Muscle of arm (tissue), 12 donors: ENCODE measurements around the gene GRM8. TPM values are rescaled to one million over a fixed set of nuclear protein-coding genes. Genes with fewer than 3 reads are reported as not detected.

Source experiments
- DNase-seq: peaks from one replicate; pipeline ENCODE4 v3.0.0-alpha.2; 2013
- polyA plus RNA-seq, 12 donors: library from polyadenylated mRNA; unstranded; fragments of 120-200 nt; gene quantifications; one replicate each; pipeline ENCODE4 v1.2.1, GENCODE V29; 2013; ENCODE audit not compliant: insufficient read length in 12 of 12

Gene GRM8
- polyA plus RNA-seq, 12 donors: 0.09 to 2.0 (median 0.33) TPM; not detected in 4

DNA sequence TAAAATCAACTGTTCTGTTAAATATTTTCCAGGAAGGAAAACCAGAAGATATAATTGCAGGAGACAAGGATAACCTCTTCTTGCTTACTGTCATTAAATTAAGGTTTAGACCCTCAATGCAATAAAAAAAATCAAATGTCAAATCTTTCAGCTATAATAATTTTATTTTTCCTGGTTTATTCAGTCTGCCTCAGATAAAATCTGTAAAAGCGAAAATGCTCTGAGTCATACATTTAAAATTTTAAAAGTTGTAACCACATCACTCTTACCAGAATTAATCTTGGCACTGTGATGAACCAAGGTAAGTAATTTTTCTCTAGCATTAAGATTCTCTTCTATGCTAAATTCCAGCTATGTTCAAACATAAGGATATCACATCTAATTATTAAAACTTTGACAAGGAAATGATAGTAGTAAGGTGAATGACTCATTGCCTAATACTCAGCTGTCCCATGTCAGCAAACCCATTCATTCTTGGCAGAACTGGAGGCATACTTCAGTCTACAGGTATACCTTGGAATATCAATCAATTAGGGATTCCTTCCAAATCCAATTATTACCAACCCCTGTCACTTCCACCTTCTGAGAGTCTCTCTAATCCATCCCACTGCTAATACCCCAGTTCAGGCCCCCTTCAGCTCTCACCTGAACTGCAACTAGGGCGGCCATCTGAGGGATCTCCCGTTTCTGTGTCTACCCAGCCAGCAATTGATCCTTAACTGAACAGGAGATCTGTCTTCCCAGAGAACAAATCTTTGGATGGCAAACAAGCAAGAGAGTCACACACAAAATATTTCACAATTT, 434.1 kb downstream of the GRM8 start:
- no peak for DNase-seq

DNA sequence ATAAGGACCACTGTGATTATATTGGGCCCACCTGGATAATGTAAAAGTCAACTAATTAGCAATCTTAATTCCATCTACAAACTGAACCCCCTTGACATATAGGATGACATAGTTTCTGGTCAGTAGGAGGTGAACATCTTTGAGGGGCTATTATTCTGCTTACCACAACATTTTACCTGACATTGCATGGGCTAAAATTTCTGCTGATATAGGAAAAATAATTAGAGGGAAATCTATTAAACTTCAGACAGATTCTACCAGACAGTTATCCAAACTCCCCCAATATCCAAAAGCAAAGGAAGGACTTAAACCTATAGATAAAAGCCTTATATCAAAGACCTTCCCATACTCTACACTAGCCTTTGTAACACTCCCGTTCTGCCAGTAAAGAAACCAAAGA, 443.6 kb downstream of the GRM8 start:
- no peak for DNase-seq

DNA sequence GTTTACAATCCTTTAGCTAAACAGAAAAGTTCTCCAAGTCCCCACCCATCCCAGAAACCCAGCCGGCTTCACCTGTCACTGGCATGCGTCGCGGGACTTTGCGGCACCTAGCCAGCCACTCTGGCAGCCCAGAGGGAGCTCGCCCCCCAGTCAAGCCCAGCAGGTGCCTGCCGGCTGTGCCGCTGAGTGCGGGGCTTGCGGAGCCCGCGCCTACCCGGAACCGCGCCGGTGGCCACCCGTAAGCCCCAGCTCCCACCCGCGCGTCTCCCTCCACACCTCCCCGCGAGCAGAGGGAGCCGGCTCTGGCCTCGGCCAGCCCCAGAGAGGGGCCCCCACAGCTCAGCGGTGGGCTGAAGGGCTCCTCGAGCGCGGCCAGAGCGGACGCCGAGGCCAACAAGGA, 446.1 kb downstream of the GRM8 start:
- DNase-seq: no peak

DNA sequence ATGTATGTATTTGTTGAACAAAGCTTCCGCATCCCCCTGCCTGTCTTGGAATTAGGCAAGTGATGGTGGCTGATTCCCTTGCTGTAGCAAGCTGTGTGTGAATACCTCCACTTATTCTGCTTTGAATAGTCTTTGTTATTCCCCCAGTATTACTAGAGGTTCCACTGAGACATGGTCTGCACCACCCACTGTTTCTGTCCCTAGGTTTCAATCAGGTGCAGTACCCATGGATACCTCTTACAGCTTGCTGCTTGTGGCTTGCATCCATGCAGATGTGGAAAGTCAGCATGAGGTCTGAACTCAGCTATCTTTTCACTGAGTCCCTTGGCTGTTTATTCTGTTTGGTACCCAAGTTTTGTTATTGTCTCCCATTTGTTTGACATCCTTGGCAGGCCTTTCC, 447.4 kb downstream of the GRM8 start:
- DNase-seq: no peak

DNA sequence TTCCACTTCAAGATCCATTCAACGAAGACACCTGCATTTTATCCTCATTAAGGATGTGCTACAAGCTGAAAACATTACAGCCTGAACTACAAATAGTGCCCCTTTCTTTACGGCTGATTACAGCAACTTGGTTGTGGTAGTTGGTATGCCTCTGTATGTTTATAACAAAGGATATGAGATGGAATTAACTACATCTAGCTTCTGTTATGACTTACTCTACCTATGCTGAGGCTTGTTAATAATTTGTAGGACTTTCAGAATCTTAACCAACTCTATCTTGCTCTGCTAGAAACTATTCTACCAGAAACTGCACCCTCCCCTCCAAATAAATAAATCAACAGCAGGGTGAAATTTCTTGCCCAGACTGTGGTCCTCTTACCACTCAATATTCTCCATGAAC, 448.1 kb downstream of the GRM8 start:
- DNase-seq: no peak

DNA sequence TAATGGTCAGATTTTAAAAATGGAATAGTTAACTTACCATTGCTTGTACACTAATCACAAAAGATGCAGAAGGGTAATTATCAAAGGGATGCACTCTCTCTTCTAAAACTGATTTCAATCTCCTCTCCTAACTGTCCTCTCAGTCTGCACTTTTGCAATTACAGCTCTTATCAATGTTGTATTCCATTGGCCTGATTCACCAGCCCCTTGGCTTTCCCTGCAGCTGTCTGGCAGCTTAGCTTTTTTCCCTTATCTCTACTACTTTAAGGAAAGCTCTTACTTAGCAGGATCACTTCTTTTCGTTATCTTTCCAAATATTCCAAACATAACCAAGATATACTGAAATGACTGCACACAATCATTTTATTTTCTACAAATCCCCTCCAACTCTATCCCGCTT, 448.8 kb downstream of the GRM8 start:
- no peak for DNase-seq

DNA sequence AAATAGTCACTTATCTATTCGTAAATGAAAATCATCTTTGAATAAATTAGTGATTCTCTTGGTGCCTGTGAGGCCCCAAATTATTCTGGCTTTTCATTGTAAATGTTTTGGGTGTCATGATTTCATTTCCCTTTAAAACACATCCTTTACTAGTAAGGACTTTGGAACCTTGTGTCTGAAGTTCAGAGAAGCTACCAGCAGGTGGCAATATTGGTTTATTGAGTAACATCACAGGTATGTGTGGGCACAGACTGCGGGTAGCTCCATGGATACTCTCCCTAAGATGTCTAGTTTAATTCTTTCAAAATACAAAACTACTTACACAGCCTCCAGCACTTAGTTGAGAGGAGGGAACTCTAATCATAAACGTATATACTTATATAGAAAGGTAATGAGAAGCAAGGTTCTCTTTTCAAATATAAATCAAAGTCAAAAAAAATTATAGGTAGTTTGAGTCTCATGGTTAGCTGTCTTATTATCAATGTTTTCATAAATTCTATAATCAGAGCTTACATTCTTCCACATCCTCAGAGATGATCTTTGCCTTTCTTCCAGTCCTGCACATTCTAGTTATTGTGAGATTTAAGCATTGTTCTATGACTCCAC, 449.6 kb downstream of the GRM8 start:
- DNase-seq: peak; percentile 4

DNA sequence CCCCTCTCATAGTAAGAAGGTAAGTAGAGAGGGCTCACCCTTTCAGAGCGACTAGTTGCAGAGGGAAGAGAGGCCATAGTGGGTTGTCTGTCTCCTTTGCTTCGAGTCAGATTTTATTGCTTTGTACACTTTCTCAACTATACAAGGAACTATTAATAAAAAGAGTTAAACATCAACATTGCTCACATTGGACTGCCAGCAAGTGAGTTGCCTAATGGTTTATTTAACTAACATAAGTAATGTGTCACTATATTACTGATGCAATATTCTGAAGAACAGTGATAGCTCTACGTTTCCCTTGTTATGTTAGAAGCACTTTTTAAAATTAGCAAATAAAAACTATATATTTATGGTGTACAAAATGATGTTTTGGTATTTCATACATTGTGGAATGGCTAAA, 451.0 kb downstream of the GRM8 start:
- no peak for DNase-seq

DNA sequence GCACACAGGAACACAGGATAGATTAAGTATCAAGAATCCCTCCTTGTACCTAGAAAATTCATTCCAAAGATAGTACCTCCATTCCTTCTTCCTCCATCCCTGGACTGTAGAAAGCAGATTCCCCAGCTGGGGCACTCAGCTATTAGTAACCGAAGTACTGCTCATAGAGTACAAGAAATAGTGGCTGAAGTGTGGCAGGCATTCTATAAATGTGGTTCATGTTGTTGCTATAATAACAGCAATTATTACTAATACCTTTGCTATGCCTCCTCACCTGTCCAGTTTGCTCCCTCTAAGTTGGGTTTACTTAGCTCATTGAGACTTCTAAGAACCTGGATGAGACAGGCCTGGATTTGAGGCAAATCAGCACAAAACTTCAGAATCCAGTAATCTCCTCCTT, 453.2 kb downstream of the GRM8 start:
- DNase-seq: no peak

DNA sequence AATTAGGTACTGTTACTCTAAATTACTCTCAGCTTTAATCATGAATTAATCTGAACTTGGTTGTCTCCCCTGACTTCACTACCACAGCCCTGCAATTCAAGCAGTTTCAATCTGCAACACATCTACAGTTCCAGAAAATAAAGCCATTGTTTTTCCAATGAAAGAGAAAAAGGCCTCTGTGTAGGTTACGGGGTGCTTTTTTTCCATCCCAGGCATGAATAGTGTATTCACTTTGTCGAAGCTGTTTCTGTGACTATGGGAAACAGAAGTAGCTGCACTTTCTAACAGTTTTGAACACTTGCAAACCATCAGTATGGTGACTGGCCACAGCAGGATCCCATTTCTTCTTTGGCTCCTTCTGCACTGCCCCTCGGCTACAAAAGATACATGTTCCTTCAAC, 460.2 kb downstream of the GRM8 start:
- DNase-seq: no peak

DNA sequence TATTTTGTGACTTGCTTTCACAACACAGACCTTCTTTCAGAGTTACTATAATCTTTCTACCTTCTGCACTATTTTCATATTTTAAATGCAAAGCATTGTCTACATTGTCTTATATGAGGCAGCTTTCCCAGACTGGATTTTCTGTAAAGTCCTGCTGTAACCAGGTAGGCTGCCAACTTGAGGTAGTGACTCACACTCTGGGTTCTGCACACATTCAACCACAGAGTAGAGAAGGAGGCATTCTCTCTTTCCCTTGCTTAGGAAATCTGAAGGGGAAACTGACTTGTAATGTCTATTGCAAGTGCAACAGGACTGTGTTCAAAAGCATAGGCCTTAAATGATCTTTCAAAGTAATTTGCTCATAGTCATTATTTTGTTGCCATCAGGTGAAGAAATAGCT, 461.4 kb downstream of the GRM8 start:
- no peak for DNase-seq

DNA sequence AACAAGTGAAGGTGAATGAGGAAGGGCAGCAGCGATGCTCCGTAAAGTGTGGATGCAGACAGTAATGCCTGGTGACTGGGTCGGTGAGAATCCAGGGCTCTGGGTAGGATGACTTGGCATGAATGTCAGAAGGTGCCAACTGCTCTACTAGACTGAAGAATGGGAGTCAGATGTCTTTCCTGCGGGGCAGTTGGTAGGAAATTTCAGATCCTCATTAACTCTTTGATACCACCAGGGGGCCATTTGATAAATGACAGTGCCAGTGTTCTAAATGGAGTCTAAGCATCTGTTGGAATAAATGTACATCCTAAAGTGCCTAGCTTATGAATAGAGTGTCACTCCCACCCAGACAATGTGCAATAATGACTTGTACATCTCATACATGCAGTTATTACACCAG, 462.0 kb downstream of the GRM8 start:
- no peak for DNase-seq

DNA sequence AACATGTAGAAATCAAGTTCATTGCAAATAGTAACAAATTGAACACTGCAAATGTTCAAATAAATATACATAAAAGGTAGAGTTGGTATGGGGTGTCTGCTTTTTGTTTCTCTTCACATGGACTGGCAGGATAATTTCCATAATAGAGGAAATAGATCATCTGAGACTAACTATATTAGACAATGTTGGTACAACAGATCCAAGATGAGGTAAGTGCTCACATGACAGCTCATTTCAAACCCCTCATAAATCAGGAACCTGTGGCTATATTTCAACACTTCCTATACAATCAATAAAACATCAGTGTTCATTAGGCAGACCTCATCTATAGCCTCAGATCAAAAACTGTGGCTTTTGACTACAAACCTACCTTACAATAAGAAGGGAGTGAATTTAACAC, 469.1 kb downstream of the GRM8 start:
- DNase-seq: no peak

DNA sequence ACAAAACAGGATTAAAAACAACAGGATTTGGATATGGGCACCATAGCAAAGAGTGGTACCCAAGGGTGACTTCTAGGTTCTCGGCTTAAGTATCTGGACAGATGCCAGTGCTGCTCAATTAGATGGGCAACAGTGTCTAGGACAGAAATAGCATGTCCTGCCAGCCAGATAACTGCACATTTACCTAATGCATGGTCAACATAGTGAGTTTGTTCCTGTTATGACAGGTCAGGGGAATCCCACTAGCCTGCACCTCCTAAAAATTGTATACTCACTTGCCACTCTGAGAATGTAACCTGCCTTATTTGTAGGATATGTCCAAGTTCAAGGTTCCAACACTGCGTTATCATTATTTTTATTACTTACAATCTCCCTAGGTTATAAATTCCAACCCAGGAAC, 471.7 kb downstream of the GRM8 start:
- no peak for DNase-seq

DNA sequence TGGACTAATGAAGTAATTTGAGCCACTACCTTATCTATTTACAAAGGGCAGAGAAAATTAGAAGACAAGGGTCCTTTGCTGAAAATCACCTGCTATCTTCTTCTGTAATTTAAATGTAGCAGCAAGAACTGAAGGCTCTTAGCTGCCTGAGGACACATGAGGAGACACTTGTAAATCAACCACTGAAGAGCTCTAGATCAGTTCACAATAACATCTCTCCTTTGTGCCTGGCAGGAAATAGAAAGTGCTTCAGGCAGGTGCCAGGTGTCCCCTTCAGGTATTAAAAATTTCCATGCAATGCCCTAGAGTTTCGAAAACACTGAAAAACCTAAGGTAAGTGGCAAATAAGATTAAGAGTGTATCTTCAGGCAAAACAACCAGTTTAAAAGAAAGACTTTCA, 474.6 kb downstream of the GRM8 start:
- DNase-seq: no peak

DNA sequence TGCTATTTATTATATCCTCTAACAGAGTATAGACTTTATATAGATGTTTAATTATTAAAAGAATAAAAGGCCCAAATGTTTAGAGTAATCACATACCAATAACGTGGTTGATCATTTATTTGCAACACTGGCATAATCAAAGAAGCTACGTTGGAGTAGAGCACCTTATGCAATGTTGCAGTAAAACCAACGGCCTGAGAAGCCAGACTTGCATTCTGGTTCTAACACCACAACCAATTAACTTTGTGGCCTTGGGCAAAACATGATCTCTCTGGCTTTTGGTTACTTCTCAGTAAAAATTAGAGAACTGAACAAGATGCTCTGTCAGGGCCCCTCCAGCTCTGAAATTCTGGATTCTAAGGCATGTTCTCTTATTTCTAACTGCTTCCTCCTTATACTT, 476.2 kb downstream of the GRM8 start:
- no peak for DNase-seq

DNA sequence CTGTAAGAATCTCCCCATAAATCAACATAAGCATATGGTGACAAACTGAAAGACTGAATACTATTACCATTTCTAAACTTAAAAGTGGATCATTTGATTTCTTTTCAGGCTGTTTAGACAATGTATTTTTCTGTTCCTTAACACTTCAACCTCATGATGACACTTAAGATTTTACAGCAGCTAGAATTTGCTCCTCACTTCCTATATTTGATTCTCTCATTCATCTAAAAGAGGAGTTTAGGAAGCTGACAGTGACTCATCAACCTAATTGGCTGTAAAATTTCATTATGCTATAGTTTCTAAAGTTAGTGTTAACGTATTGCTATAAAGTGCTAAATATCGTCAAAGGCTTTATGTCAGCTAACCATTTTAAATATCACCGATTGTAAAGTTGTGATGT, 478.7 kb downstream of the GRM8 start:
- DNase-seq: no peak

DNA sequence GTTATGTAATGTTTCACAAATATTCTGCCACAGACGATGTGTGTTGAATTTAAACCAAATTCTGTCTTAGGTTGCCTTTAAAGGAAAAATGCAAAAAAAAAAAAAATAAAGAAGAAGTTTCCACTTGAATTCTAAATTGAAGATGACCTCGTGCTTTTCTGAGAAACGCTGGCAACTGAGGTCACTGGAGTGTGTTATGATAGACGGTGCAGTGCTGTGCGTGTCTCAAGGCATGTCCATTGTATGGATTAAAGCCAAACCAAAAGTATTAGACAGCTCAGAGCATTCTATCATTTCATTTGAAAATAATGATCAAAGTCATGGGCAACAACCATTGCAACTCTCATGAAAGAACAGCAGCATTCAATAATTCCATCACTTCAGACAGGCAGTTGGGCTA, 483.9 kb downstream of the GRM8 start:
- no peak for DNase-seq

DNA sequence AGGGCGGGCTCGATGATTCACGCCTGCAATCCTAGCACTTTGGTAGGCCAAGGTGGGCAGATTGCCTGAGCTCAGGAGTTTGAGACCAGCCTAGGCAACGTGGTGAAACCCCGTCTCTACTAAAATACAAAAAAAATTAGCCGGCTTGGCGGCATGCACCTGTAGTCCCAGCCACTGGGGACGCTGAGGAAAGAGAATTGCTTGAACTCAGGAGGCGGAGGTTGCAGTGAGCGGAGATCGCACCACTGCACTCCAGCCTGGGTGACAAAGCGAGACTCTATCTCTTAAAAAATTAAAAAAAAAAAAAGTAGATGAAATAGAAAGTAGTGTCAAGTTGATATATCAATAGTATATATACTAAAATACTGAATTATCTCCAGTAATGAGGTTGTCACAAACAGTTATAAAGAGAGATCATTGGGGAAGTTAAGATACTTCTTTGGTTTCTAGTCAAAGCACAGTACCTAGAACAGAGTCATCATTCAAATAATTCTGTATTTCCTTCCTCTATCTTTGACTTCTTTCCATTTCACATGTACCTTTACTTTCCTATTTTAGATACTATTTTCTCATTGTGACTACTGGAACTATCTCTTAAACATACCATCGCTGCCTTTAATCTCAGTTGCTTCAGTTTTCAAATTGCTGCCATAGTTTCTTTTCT, 491.7 kb downstream of the GRM8 start:
- DNase-seq: no peak

DNA sequence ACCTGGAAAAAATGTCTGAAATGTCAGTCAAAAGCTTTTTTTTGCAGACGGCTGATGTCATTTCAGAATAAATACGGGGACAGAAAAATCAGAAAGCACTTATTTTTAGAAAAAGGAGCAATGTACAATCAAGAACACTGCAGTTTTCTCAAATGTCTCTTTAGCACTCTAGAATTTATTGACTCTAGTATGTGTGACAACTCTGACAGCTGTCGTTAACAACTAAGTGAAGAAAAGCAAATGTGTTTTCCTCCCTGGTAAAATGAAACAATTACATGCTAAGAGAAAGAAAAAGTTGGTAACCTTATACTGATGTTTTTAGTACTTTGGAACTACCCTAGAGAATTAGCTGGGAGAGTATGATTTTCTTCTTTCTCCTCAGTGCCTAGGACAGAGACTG, 497.4 kb downstream of the GRM8 start:
- DNase-seq: no peak

DNA sequence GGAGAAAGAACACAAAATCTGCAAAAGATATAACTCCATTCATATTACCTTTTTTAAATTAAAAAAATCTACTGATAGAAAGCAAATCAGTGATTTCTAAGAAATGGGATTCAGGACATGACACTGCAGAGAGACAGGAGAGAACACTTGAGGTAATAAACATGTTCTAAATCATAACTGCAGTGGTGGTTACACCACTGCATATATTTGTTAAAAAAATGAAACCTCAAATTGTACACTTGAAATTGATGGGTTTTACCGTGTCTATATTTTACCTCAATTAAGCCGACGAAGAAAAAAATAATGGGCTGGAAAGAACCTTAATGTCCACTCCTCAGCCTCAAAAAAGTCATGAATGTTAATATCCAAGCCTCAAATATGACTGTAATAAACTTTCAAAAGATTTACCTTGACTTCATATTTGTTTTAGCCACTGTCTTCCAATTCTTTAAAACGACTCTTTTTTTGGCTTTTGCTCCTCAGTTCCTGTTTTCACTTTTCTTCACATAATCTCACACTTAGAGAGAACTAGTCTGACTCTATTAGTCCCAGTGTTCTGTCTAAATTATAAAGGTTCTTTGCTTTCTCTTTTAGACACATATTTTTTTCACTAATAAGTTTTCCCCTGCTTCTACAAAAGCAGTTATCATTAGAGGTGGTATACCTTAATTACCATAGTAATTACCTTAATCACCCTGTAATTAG, 502.4 kb downstream of the GRM8 start:
- DNase-seq: no peak

DNA sequence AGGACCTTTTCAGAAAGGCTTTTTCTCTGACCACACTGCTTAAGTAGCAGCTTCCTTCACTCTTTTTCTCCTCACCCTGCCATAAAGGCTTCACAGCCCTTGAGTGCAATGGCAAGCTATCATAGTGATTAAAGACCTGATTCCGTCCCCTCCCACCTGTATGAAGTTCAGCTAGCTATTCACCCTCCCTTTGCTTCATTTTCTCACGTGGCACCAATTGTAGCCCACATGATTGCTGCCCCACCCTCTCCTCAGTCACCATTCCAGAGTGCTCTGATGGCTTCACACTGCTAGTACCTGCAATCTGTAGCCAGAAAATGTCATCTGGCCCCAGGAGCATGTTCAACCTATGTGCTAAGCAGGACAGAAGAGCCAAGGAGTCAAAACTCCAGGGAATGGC, 523.8 kb downstream of the GRM8 start:
- no peak for DNase-seq

DNA sequence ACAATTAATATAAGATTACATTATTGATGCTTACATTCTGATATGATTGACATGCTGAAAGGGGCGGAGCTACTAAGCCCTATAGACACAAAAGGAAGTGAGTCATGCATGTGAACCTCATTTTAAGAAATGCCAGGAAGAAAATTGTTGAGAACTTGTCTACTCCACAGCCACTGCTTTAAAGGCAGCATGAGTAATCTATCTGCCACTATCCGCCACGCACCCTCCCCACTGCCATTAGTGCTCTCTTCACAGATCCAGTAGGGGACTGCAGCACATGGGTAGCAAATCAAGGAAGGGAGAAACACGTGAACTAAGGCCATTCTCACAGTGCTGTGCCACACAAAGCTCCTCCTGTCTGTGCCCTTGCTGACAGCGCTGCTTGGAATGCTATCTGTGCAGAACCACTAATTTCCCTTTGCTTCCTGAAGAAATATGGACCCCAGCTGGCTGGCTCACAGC, 524.8 kb downstream of the GRM8 start:
- no peak for DNase-seq
